ENCODE data around the gene SF3B1.
"Not testable (repeated sequence)": the region's sequence is repeated elsewhere in the genome, so short reads cannot be mapped to it uniquely, and the experiment has no call there.

SF3B1 gene

GRCh38 chr2:197433780-197434438 is 919 bp downstream of the SF3B1 start:
- no peak for DNase-seq (ENCODE audit: low read depth, low spot score)

DNA sequence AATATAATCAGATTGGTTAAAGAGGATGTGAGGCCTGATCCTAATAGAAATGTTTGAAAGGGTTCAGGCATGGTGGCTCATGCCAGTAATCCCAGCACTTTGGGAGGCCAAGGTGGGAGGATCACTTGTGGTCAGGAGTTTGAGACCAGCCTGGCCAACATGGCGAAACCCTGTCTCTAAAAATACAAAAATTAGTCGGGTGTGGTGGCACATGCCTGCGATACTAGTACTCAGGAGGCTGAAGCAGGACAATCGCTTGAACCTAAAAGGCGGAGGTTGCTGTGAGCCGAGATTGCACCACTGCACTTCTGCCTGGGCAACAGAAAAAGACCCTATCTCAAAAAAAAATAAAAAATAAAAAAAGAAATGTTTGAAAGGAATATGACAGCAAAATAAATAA is 2.3 kb downstream of the SF3B1 start:
- not testable (repeated sequence) for DNase-seq (ENCODE audit: low read depth, low spot score)

- no peak for DNase-seq (ENCODE audit: low read depth, low spot score)
Observed at GRCh38 chr2:197431858-197432257, 3.0 kb downstream of the SF3B1 start.

DNA sequence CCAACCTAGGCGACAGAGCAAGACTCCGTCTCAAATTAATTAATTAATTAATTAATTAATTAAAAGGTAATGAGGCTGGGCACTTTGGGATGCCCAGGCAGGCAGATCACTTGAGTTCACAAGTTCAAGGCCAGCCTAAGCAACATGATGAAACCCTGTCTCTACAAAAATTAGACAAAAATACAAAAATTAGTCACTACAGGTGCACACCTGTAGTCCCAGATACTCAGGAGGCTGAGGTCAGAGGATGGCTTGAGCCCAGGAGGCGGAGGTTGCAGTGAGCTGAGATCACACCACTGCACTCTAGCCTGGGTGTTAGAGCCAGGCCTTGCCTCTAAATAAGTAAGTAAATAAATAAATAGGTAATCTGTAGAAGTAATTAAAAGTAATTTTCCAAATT is 6.8 kb downstream of the SF3B1 start:
- no peak for DNase-seq (ENCODE audit: low read depth, low spot score)

DNA sequence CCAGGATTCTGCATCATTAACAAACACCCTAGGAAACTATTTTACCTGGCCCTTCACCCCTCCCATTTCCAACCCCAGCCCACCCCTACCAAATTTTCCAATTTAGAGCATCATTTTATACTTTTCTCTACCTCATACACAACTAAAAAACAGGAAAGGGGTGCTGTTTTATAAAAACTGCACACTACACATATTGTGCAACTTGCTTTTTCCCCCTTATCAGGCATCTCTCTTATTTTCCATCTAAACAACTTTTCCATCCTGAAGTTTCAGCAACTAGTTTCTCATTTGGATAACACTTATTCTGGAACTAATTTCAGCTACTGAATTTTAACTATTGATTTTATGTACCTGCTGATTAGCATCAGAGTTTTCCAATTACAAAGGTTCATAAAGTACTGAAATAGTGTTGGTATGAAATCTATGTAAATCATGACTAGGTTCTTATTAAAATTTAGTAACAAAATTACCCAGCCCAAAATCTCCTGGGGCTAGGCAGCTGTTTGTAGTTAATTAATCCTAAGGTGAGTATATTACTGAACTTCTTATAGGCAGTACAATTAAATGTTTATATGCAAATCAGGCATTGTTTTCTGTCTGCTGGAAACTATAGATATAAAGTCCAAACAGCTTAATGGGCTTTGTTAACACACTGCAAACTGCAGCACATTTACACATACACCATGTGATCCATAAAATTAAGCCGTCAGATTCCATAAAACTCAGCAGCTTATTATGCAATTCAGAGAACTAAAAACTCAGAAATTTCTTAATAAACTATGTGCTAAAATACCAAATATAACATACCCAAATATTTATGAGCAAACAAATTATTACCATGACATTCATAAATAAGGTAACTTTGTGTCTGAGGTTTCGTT is 7.9 kb downstream of the SF3B1 start:
- no peak for DNase-seq (ENCODE audit: low read depth, low spot score)

- DNase-seq (ENCODE audit: low read depth, low spot score): no peak
Observed at GRCh38 chr2:197425550-197425949, 9.3 kb downstream of the SF3B1 start.

- no peak for DNase-seq (ENCODE audit: low read depth, low spot score)
Observed at GRCh38 chr2:197423307-197423706, 11.5 kb downstream of the SF3B1 start.

- no peak for DNase-seq (ENCODE audit: low read depth, low spot score)
Observed at GRCh38 chr2:197419438-197419837, 15.4 kb downstream of the SF3B1 start.

DNA sequence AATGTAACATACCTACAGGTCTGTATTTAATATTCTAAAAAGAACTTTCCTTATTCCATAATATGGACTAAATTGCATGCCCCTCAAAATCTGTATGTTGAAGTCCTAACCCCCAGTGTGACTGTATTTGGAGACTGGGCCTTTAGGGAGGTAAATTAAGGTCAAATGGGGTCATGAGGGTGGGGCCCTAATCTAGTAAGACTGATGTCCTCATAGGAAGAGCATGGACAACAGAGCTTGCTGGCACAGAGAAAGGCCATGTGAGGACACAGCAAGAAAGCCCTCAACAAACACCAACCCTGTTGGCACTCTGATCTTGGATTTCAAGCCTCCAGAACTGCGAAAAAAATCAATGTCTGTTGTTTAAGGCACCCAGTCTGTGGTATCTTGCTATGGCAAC is 18.6 kb downstream of the SF3B1 start:
- DNase-seq (ENCODE audit: low read depth, low spot score): no peak

DNA sequence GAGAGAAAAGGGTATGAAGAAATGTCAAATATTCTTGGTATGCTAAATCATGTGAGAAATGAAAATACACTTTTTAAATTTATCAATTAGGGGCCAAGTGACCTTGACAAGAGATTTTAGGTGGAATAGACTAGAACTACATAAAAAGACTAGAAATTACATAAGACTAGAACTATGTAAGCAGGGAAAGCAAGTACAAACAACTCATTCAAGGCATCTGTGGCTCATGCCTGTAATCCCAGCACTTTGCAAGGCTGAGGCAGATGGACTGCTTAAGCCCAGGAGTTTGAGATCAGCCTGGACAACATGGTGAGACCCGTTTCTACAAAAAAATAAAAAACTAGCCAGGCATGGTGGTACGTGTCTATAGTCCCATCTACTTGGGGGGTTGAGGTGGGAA is 20.3 kb downstream of the SF3B1 start:
- DNase-seq (ENCODE audit: low read depth, low spot score): no peak

GRCh38 chr2:197414039-197414438 is 20.8 kb downstream of the SF3B1 start:
- DNase-seq (ENCODE audit: low read depth, low spot score): no peak

DNA sequence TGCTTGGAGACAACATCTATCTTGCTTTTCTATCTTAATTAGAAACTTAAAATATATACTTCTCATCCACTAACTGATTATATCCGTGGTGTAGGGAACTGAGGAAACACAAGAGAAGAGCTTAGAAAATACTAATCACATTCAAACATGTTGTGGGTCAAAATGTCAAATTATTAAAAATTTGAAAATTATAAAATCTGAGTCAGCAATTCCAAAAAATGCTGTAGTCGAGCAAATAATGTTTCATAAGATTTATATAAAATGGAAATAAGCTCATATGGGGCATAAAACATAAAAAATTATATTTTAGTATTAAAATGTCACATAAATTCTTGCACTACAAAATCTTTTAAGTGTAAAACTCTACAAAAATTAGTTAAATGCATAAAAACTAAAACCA is 29.2 kb downstream of the SF3B1 start:
- no peak for DNase-seq (ENCODE audit: low read depth, low spot score)

DNA sequence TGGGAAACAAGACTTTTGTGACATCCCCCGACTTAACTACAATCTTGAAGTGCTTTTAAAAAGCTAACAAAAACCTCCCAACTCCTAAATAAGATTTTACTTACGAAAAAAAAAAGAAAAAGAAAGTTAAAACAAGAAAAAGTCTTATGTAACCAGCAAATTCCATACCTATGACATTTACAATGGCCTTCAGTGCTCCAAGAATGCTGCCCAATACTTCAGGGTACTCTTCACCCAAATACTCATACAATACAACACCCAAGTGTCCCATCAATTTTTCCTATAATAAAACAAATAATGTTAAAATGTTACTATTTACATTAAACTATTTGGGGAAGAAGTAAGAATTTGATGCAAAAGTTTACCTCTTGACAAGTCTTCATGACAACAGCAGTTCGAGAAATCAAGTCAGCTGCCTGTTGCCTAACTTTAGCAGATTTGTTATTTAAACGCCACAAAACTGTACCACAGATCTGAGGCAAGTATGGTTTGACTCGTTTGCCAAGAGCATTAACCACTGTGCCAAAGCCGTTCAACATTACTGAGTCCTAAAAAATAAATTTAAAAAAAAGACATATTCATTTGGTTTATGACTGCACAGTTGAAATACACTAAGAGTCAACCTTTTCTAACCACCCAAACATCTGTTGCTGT is 34.8 kb downstream of the SF3B1 start:
- DNase-seq (ENCODE audit: low read depth, low spot score): no peak

- DNase-seq (ENCODE audit: low read depth, low spot score): no peak
Observed at GRCh38 chr2:197398913-197399312, 35.9 kb downstream of the SF3B1 start.

GRCh38 chr2:197391220-197391717 is 43.6 kb downstream of the SF3B1 start:
- DNase-seq (ENCODE audit: low read depth, low spot score): no peak

GRCh38 chr2:197388866-197389587 is 45.8 kb downstream of the SF3B1 start:
- no peak for DNase-seq (ENCODE audit: low read depth, low spot score)

GRCh38 chr2:197387179-197387578 is 47.6 kb downstream of the SF3B1 start:
- no peak for DNase-seq (ENCODE audit: low read depth, low spot score)

GRCh38 chr2:197386242-197386641 is 48.6 kb downstream of the SF3B1 start:
- no peak for DNase-seq (ENCODE audit: low read depth, low spot score)

- DNase-seq (ENCODE audit: low read depth, low spot score): no peak
Observed at GRCh38 chr2:197383825-197384224, 51.0 kb downstream of the SF3B1 start.

GRCh38 chr2:197381641-197382040 is 53.2 kb downstream of the SF3B1 start:
- no peak for DNase-seq (ENCODE audit: low read depth, low spot score)

DNA sequence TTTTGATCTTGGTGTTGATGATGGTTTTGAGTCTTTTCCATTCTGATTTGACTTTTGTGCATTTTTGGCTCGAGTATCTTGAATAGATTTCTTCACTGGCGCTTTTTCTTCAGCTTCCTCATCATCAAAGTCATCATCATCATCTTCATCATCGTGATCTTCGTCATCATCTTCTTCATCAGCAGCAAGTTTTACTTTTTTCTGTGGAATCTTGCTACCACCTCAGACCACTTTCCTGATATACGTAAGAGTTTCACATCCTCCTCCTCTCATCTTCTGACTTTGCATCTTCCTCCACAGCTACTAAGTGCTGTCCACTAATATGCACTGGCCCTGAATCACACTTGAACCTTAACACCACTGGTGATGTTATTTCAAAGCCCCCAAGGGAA is 54.9 kb downstream of the SF3B1 start:
- DNase-seq (ENCODE audit: low read depth, low spot score): not testable (repeated sequence)
